HepG2 (cell line): ENCODE results near the gene PIEZO1. TPM values are rescaled to one million over a fixed set of nuclear protein-coding genes. Genes with fewer than 3 reads are reported as not detected.

ENCODE experiments used
- CREB1 ChIP-seq, 2 experiments: fragments of 450-650 bp in 1 of 2; IDR thresholded peaks; 2 replicates each; pipeline ENCODE4 v1.6.1; 2016 to 2017; ENCODE audit warnings: control low read depth in 1 of 2, mild to moderate bottlenecking in 1 of 2, missing compliant biosample characterization in 1 of 2, missing genetic modification characterization in 1 of 2
- KAT2B ChIP-seq: fragments of 150-350 bp; IDR thresholded peaks from 2 replicates; pipeline ENCODE4 v1.6.1; 2014; ENCODE audit warnings: low read depth, low read length, borderline replicate concordance
- PAX8 ChIP-seq: sonication (generic); formaldehyde crosslinking; IDR thresholded peaks from 2 replicates; pipeline ENCODE4 v1.8.0; 2022; ENCODE audit warnings: mild to moderate bottlenecking, missing genetic modification reagents, borderline replicate concordance
- PPARG ChIP-seq: conservative IDR thresholded peaks from 2 replicates; pipeline ENCODE4 v1.6.1; 2016; ENCODE audit warnings: missing biosample characterization, missing genetic modification reagents
- SAP130 ChIP-seq: IDR thresholded peaks from 2 replicates; pipeline ENCODE4 v1.6.1; 2016; ENCODE audit warnings: low read depth
- SIN3A ChIP-seq: IDR thresholded peaks from 2 replicates; pipeline ENCODE4 v1.6.1; 2011; ENCODE audit warnings: low read depth, mild to moderate bottlenecking, control low read depth, low read length, borderline replicate concordance
- SP1 ChIP-seq, 2 experiments: fragments of 450-650 bp in 1 of 2; sonication (generic) in 1 of 2; formaldehyde crosslinking in 1 of 2; IDR thresholded peaks; 2 replicates each; pipeline versions ENCODE4 v1.4.0 to v1.6.1; 2016 to 2020; ENCODE audit warnings: missing genetic modification reagents in 1 of 2
- ZNF234 ChIP-seq: sonication (generic); formaldehyde crosslinking; conservative IDR thresholded peaks from 2 replicates; pipeline ENCODE4 v1.5.1; 2020; ENCODE audit warnings: mild to moderate bottlenecking, missing genetic modification reagents
- ZNF530 ChIP-seq: sonication (generic); formaldehyde crosslinking; IDR thresholded peaks from 2 replicates; pipeline ENCODE4 v1.5.0; 2020; ENCODE audit warnings: low read depth, mild to moderate bottlenecking, missing genetic modification reagents
- ZSCAN22 ChIP-seq: sonication (generic); formaldehyde crosslinking; IDR thresholded peaks from 2 replicates; pipeline ENCODE4 v1.4.0; 2020; ENCODE audit warnings: mild to moderate bottlenecking, missing genetic modification reagents
- ZSCAN25 ChIP-seq: sonication (generic); formaldehyde crosslinking; IDR thresholded peaks from 2 replicates; pipeline ENCODE4 v1.8.0; 2022; ENCODE audit warnings: mild to moderate bottlenecking, missing genetic modification reagents
- polyA plus RNA-seq, 8 experiments: library from polyadenylated mRNA; depleted of rRNA in 3 of 8; stranded (reverse) in 7 of 8; unstranded in 1 of 8; fragments of >200 nt; fragmentation: Illumina TruSeq in 4 of 8; extraction: Trizol in 4 of 8; gene quantifications; 2 replicates each; pipeline versions ENCODE4 v1.2.1 to v1.2.3, GENCODE V29; 2011 to 2016; ENCODE audit warnings: low read depth in 4 of 8, missing spikeins in 1 of 8, mixed read lengths in 1 of 8; ENCODE audit not compliant: insufficient read depth in 1 of 8
- total RNA-seq, 5 experiments: library from RNA; depleted of rRNA; stranded (reverse); fragments of >200 nt; fragmentation: Illumina TruSeq; extraction: Trizol; gene quantifications; 2 replicates each; pipeline ENCODE4 v1.2.3, GENCODE V29; 2016; ENCODE audit warnings: low read depth in 1 of 5
- TF ChIP-seq, protein P1 (sequence below): sonication (generic); formaldehyde crosslinking; IDR thresholded peaks from 2 replicates; pipeline ENCODE4 v1.5.0; 2020; ENCODE audit warnings: missing genetic modification reagents
- TF ChIP-seq, protein P2 (sequence below): sonication (generic); formaldehyde crosslinking; conservative IDR thresholded peaks from 2 replicates; pipeline ENCODE4 v1.8.0; 2022; ENCODE audit warnings: low read depth, missing genetic modification reagents
- TF ChIP-seq, protein P3 (sequence below): sonication (generic); formaldehyde crosslinking; IDR thresholded peaks from 2 replicates; pipeline ENCODE4 v1.4.0; 2020; ENCODE audit warnings: mild to moderate bottlenecking, missing genetic modification reagents
- TF ChIP-seq, protein P4 (sequence below): sonication (generic); formaldehyde crosslinking; IDR thresholded peaks from 2 replicates; pipeline ENCODE4 v1.8.0; 2022; ENCODE audit warnings: mild to moderate bottlenecking, missing genetic modification reagents; ENCODE audit not compliant: insufficient replicate concordance

PIEZO1 gene
- total and polyA plus RNA-seq, 2 of the 13 experiments (the other 11 are each of a cell fraction or from before 2014, with no cell fraction given) = 67.9 to 85.0 TPM

DNA sequence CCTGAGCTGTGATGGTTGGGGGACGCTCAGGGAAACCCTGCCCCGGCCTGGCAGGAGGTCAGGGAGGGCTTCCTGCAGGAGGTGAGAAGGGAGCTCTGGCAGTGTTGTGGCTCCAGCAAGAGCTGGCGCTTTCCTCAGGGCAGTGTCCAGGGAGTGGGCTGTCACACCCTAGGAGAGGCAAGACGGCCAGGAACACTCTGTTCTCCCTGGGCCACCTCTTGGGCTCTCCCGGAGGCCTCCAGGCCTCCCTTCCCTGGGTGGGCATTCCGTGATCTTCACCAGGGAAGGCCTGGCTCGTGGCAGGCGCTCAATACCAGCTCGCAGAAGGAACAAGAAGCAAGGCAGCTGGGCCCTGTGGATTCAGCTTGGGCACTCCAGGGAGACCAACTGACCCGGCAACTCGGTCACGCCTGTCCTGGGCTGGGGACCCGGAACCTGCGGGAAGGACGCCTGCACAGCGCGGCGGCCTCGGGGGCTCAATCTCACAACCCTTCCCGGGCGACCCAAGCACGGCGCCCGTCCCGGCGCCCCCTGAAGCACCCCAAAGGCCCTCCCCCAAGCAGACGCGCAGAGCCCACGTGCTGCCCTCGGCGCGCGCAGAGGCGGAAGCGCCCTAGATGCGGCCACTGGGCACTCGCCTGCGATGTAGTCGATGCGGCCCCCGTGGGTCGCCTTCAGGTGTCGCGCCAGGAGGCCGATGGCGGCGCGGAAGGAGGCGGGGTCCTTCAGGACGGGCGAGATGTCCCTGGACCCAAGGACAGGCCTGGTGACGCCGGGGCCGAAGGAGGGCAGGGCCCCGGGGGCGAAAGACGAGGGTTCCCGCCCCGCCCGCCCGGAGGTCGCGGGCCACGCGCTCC lies 26.1 kb upstream of the PIEZO1 start (continued):
- TF ChIP-seq SIN3A (peak; percentile 78; the same call in 1 of the 2 replicates), PAX8 (CRISPR knock-in tag) (no peak), SAP130 (CRISPR knock-in tag) (peak; percentile 95), ZSCAN22 (CRISPR knock-in tag) (peak; percentile 69; the same call in 1 of the 2 replicates), KAT2B (no peak), PPARG (CRISPR knock-in tag) (peak; percentile 76; the same call in 1 of the 2 replicates), CREB1 (IDR thresholded peaks at IDR 0.05) (no peak), CREB1 (CRISPR knock-in tag; IDR thresholded peaks at IDR 0.05) (no peak), ZSCAN25 (no peak), ZNF530 (CRISPR knock-in tag) (no peak), SP1 (IDR thresholded peaks at IDR 0.05) (no peak), SP1 (CRISPR knock-in tag; IDR thresholded peaks at IDR 0.05) (peak; percentile 67), ZNF234 (CRISPR knock-in tag) (no peak; the same call in 1 of the 2 replicates)
- TF ChIP-seq, protein P1, sequence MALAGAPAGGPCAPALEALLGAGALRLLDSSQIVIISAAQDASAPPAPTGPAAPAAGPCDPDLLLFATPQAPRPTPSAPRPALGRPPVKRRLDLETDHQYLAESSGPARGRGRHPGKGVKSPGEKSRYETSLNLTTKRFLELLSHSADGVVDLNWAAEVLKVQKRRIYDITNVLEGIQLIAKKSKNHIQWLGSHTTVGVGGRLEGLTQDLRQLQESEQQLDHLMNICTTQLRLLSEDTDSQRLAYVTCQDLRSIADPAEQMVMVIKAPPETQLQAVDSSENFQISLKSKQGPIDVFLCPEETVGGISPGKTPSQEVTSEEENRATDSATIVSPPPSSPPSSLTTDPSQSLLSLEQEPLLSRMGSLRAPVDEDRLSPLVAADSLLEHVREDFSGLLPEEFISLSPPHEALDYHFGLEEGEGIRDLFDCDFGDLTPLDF (CRISPR knock-in tag) = peak; percentile 67; the same call in 1 of the 2 replicates
- TF ChIP-seq, protein P2, sequence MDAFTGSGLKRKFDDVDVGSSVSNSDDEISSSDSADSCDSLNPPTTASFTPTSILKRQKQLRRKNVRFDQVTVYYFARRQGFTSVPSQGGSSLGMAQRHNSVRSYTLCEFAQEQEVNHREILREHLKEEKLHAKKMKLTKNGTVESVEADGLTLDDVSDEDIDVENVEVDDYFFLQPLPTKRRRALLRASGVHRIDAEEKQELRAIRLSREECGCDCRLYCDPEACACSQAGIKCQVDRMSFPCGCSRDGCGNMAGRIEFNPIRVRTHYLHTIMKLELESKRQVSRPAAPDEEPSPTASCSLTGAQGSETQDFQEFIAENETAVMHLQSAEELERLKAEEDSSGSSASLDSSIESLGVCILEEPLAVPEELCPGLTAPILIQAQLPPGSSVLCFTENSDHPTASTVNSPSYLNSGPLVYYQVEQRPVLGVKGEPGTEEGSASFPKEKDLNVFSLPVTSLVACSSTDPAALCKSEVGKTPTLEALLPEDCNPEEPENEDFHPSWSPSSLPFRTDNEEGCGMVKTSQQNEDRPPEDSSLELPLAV (CRISPR knock-in tag) = no peak
- TF ChIP-seq, protein P3, sequence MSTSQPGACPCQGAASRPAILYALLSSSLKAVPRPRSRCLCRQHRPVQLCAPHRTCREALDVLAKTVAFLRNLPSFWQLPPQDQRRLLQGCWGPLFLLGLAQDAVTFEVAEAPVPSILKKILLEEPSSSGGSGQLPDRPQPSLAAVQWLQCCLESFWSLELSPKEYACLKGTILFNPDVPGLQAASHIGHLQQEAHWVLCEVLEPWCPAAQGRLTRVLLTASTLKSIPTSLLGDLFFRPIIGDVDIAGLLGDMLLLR = peak; percentile 95
- TF ChIP-seq, protein P4, sequence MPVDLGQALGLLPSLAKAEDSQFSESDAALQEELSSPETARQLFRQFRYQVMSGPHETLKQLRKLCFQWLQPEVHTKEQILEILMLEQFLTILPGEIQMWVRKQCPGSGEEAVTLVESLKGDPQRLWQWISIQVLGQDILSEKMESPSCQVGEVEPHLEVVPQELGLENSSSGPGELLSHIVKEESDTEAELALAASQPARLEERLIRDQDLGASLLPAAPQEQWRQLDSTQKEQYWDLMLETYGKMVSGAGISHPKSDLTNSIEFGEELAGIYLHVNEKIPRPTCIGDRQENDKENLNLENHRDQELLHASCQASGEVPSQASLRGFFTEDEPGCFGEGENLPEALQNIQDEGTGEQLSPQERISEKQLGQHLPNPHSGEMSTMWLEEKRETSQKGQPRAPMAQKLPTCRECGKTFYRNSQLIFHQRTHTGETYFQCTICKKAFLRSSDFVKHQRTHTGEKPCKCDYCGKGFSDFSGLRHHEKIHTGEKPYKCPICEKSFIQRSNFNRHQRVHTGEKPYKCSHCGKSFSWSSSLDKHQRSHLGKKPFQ = no peak
